NCI-H2107 (cell line): Measurements from ENCODE around the gene PIK3R3.

Source experiments
- DNase-seq: peaks from one replicate; lab custom pipeline; 2025; lab: John Stamatoyannopoulos, UW

PIK3R3 gene

DNA sequence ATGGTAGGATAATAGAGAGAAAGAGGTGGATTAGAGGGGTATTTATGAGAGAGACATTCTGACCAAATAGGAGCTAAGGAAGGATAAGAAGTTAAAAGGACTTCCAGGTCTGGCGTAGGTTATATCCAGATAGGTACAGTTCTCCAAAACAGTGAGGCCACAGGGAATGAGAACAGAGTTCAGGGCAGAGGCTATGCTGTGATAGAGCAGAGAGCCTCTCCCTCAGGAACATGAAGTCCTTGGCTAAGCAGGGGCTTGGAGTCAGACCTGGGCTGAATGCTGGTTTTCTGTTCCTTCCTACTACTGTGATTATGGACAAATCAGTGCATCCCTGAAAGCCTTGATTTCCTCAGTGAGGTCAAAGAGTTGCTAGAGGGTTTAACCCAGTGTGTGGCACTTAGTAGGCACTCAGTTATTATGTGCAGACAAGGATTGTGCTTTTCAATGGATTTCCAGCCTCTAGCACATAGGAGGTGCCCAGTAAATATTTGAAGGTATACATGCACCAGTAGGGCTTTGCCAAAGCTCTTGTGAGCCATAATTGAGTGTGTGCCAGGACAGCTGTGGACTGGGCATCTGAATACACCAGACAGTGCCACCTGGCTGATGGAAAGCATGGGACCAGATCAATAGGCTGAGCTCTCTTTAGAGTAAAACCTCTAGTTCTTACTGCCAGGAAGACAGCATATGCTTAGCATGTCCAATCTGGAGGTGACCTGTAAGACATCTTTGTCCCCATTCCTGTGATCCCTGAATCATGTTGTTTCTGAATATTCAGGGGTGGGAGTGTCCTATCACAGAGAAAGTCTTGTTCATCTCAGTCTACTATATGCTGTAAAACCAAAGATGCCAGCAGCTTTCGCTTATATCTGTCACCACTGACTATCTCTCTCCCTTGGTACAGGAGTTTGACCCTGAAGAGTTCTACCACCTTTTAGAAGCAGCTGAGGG is 111.1 kb downstream of the PIK3R3 start:
- no peak for DNase-seq

DNA sequence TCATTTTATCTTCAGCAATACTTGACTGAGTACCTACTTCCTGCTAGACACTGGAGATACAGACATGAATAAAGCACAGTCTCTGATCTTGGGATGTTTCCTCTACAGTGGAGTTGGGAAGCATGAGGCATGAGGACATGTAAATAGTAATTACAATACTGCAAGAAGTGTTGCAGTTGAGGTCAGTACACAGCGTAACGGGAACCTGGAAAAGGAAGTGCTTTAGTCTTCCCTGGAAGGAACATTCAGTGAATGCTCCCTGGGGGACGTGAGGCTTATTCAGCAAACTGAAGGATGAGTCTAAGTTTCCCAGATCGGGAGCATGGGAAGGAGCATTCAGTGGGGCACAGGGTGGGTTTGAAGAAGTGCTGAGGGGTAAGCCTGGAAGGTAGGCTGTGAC is 112.4 kb downstream of the PIK3R3 start:
- DNase-seq: no peak

DNA sequence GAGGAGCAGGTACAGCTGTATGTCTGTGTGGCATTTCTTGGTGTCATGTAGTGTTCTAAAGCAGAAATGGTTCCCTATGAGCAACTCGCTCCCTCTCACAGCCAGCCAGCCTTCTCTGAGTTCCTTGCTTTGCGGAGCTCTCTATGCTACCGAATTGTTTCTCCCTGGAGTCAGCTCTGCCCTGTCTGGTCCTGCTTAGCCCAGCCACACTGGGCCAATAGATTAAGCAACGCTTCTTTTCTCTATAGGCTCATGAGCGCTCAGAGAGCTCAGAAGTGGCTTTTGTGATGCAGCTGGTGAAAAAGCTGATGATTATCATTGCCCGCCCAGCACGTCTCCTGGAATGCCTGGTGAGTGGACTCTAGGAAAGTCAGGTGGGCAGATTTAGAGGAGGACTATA is 113.1 kb downstream of the PIK3R3 start:
- no peak for DNase-seq

DNA sequence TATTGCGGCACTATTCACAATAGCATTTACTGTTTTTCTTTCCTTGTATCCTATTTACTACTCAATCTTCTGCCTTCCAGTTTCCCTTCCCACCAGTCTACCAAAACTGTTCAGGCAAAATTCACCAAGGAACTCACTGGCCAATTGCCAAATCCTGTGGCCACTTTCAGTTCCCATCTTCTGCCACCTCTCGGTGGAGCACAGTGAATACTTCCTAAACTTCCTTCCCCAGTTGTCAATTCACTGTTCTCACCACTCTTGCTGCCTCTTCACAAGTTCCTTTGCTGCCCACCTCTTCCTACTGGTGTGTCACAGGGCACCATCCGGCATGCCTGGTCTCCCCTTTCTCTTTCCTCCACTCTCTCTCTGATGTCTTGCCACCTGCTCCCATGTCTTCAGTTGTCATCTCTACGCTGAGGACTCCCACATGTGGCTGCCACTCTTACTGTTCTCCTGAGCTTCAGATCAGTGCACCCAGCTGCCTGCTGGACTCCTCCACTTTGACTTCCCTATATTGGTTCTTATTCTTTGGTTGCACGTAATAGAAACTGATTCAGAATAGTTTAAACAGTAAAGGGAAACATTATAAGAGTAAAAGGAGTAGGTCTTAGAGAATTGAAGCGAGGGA is 114.4 kb downstream of the PIK3R3 start:
- no peak for DNase-seq

DNA sequence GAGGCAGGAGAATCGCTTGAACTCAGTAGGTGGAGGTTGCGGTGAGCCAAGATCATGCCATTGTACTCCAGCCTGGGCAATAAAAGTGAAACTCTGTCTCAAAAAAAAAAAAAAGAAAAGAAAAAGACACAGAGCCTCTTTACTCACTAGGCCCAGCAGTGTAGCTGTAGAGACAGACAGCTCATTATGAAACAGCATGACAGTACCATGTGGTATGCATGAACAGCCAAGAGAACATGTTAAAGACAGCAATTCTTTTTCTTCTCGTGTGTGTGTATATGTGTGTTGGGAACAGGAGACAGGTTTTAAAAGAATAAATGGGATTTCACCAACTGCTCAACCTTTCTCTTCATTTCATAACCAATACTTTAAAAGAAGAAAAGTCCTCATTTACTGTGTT is 118.8 kb downstream of the PIK3R3 start:
- no peak for DNase-seq

DNA sequence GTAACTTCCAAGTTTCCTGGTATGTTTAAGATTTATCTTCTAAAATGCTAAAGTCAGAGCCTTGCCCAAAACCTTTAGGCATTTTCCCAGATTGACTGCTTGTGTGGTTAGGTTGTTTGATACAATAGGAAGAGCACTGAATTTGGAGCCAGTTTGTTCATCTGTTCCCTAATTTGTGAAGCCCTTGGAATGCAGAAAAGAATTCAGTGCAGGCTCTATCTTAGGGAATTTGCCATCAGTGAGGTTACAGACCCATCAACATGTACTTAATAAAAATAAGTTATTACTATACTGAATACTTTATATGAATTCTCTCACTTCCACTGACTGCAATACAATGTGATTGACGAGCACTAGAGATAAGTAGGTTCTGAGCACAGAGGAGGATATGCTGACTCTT is 120.2 kb downstream of the PIK3R3 start:
- no peak for DNase-seq

DNA sequence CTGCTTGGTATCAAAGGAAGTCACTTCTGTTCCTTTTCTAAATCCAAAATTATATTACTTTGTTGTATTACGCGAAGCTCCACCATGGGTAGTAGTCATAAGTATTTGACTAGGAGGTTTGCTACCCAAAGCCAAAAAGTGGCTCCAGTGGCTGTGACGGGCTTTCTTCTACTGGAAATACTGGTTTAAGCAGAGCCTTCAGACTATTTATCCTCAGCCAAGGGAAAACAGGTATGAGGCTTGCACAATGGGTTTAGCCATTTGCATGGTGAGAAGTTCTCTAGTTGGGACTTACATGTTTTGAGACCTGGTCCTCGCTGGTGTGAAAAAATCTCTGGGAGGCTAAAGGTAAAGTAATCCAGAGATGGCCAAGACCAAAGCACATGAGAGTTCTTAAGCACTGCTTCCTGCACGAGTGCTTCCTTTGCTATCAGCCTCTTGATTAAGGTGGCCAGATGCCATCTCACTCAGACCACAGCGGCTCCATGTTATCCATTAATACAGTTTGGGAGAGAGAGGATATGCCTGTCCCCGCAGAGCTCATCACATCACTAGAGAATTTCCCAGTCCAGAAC is 121.2 kb downstream of the PIK3R3 start:
- DNase-seq: no peak

DNA sequence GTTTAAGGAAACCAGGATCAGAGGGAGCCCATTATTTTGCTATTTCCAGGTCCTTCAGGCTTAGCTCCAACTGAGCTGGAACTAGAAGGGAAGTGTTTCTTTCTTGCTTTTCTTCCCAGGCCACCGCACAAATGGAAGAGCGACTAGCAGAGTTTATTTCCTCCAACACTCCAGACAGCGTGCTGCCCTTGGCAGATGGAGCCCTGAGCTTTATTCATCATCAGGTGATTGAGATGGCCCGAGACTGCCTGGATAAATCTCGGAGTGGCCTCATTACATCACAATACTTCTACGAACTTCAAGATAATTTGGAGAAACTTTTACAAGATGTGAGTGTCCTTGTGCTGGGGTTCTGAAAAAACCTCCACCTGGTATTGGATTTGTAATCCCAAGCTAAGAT is 121.8 kb downstream of the PIK3R3 start:
- DNase-seq: no peak

DNA sequence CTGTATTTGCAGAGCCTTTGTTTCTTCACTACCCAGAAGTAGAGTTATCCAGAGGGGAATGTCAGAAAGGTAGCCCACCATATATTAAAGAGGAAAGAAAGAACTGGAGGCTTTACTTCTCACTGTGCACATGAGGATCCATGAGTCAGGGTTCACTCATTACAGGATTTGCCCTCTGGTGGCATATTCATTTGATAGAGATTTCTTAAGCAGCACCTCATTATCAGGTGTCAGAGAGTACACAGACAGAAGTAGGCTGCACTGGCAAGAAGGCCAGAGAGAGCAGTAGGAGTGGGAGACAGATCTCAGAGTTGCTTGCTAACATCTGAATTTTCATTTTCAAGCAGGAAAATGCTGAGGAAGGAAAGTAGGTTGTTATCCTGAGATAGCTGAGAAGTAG is 123.8 kb downstream of the PIK3R3 start:
- DNase-seq: no peak

DNA sequence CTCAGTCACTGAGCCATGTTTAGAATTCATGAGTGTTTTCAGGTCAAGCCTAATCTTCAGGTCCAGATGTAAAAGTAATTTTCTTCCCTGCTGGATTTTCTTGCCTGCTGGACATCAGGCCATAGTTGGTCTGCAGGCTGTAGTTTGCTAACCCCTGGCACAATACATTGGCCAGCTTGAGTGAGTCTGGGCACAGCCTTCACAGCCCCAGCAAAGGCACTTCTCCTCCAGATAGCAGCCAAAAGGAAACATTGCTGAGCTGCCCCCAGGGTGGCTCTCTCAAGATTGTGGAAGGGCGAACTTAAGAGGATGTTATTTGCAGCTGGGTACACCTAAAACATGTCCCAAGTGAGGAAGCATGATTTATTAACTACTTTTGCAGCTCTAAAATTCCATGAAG is 126.8 kb downstream of the PIK3R3 start:
- no peak for DNase-seq

DNA sequence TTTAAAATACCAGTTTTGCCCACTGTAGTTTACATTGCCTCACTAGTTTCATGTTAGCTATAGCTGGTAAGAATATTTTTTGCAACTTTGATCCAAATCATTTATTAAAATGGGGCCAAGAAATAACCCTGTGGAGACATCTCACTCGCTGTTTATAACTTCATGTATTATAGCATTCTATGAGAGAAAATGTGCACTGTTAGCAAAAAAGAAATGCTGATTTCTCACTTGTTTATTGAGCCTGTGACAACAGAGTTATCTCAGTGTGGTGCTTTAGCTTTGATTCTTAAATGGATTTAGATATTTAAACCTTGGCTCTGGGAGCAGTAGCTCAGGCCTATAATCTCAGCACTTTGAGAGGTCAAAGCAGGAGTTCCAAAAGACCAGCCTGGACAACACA is 127.9 kb downstream of the PIK3R3 start:
- DNase-seq: no peak

DNA sequence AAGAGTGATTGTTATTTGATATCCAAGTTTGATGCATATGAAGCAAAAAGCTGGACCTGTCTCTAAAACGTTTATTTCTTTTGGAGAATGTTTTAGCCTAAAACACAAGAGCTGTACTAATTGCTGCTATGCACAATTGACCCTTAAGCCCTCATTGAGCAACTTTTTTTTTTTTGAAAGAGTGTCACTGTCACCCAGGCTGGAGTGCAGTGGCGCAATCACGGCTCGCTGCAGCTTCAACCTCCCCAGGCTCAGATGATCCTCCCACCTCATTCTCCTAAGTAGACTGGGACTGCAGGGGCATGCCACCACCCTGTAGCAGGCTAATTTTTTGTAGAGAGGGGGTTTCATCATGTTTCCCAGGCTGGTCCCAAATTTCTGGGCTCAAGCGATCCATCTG is 129.1 kb downstream of the PIK3R3 start:
- no peak for DNase-seq

DNA sequence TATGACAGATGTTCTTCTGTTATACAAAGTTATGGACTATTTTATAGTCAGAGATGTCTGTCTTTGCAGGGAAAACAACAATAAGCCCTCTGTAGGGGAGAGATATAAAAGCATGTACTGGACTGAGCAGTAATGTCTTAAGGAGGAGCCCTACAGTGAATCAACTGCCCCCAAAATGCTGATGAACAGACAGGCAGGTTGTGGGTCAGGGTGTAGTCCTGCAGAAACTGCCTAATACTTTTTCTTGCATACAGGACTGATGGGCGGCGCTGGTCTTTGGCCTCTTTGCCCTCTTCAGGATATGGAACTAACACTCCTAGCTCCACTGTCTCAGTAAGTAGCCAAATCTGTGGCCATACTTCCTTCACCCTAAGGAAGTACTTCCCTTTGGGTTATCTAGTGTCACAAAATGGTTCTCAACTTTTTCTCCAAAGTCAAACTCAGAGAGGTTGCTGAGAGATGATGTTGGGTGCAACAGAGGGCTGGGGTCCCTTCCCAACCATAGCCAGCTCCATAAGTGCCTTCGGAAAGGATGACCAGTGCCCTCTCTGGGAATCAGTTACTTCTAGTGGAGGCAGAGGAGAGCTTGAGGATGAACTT is 129.8 kb downstream of the PIK3R3 start:
- DNase-seq: no peak

DNA sequence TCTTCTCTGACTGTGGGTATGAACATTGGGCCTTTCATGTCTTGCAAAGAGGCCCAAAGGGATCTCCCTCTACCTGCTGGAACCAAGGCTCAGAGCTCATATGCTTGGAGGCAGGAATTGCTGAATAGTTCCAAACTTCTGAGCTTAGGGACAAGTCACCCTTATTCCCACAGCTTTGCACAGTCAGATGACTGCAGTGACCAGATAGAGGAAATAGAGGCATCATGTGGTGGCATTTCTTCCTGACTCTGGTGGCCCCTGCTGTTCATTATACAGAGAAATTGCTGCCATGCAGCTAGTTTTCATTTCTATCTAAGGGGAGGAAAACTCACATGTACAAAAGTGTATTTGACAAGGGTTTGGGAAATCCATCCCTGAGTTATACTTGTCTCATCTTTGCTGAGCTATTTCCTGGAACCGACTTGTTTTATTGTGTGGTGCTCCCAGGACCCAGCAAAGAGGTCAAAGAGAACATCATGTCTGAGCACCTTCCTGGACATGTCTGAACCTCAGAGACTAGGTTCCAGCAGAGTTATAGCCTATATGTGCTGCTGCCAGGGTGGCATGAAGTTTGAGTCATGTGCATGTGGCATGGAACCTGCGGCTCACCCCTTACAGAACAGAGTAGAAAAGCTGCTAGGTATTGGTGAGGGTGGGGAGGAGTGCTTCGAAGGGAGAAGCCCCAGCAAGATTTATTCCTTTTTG is 131.2 kb downstream of the PIK3R3 start:
- DNase-seq: no peak

DNA sequence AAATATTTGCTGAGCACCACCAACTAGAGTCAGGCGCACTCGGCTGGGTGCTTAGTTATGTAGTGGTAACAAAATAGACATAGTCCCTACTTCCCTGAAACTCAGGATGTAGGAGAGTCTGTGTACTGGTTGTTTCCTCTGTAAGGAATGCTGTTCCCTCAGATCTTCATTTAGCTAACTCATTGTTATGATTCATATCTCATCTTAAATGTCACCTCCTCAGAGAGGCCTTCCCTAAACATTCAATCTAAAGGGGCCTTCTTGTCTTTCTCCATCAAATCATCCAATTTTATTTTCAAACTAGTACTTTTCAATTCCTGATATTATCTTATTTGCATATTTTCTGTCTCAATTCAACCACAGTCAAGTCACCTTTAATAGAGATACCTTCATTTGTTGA is 132.9 kb downstream of the PIK3R3 start:
- no peak for DNase-seq

DNA sequence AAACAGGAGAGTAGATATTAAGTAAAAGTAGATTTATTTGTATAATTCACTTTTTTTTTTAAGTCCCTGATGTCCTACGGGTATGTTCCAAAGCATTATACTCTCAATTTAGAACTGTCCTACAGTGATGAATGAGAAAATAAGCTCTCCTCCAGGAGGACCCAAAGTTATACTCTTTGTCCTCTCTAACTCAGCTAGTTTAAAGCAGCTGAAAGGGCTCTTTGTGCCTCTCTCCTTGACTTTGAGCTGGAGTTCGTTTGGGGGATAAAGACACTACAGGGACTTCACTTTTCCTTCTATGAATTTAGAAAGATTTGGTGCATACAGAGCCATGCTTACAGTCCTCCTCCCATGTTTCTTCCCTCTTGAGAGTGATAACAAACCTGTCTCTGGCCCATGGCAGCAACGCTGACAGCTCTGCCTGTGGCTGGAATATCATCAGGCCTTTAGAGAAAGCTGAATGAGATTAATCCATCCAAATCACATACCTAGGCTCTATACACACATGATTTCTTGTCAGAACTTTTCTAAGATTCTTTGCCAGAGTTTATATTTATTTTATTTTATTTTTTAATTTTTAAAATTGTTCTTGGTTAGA is 134.3 kb downstream of the PIK3R3 start:
- DNase-seq: no peak

DNA sequence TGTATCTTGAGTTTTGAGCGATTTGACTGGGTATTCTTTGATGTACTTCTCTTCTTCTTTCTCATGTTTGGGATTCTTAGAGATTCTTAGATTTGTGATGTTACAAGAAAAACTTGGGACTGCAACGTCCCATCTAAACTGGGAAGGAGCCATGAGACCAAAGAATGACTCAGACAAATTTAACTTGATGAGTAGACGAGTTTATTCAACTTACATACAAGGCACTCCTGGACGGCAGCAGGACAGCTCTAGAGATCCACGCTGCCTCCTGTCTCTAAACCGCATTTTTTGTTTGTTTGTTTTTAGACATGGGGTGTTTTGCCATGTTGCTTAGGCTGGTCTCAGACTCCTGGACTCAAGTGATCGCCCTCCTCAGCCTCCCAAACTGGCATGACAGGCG is 137.1 kb downstream of the PIK3R3 start:
- DNase-seq: no peak

DNA sequence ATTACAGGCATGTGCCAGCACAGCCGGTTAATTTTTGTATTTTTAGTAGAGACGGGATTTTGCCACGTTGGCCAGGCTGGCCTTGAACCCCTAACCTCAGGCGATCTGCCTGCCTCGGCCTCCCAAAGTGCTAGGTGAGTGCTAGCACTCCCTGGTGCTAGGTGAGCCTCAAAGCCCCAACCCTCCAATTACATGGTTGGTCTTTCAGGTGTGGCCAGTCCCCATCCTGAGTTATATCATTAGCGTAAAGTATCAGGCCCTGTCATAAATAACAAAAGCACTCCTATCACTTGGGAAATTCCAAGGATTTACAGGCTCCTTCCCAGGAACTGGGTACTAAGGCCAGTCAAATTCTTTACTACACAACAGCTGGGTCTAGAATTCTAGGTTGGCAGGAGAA is 138.0 kb downstream of the PIK3R3 start:
- no peak for DNase-seq
